ENCODE data around the gene TBX10. TPM values are rescaled to one million over a fixed set of nuclear protein-coding genes. Genes with fewer than 3 reads are reported as not detected.

TBX10 gene
- total RNA-seq, 2 donors from 2014 or later = not detected

- no peak for ATAC-seq
- peaks cover 0 to 5% of the 10 kb centered on the region in 2 donors for H3K9me3 Mint-ChIP-seq
- H3K36me3 Mint-ChIP-seq = peaks cover 0 to 11% of the 10 kb centered on the region in 2 donors
- DNase-seq (ENCODE audit: low spot score in 2 of 2) = no peak
- H3K27ac Mint-ChIP-seq = no peak overlapping the region
Measured at GRCh38 chr11:67651976-67652781, 12.6 kb upstream of the TBX10 start.

GRCh38 chr11:67649634-67650510, 10.3 kb upstream of the TBX10 start:
- H3K27ac Mint-ChIP-seq = peak overlapping the region in 1 of 2 donors; percentile 90
- no peaks in the 10 kb centered on the region for H3K9me3 Mint-ChIP-seq
- H3K36me3 Mint-ChIP-seq = no peaks in the 10 kb centered on the region
- DNase-seq (ENCODE audit: low spot score in 2 of 2) (no peak), ATAC-seq (peak in 1 of 2 donors; percentile 9)

- H3K27ac Mint-ChIP-seq = no peak overlapping the region
- no peak for DNase-seq (ENCODE audit: low spot score in 2 of 2)
- ATAC-seq = no peak
- no peaks in the 10 kb centered on the region for H3K9me3 Mint-ChIP-seq
- no peaks in the 10 kb centered on the region for H3K36me3 Mint-ChIP-seq
Measured at GRCh38 chr11:67648796-67649613, 9.4 kb upstream of the TBX10 start.

GRCh38 chr11:67648140-67648795, 8.7 kb upstream of the TBX10 start:
- peak in 1 of 2 donors; percentile 58 for DNase-seq (ENCODE audit: low spot score in 2 of 2)
- H3K9me3 Mint-ChIP-seq = no peaks in the 10 kb centered on the region
- no peaks in the 10 kb centered on the region for H3K36me3 Mint-ChIP-seq
- no peak overlapping the region for H3K27ac Mint-ChIP-seq
- ATAC-seq = peak; percentile 57 to 93

GRCh38 chr11:67647471-67647870, 7.9 kb upstream of the TBX10 start:
- no peaks in the 10 kb centered on the region for H3K36me3 Mint-ChIP-seq
- no peaks in the 10 kb centered on the region for H3K9me3 Mint-ChIP-seq
- no peak for DNase-seq (ENCODE audit: low spot score in 2 of 2)
- ATAC-seq = no peak
- H3K27ac Mint-ChIP-seq = no peak overlapping the region

- H3K9me3 Mint-ChIP-seq = no peaks in the 10 kb centered on the region
- H3K27ac Mint-ChIP-seq = peak overlapping the region in 1 of 2 donors; percentile 56
- DNase-seq (ENCODE audit: low spot score in 2 of 2) (peak in 1 of 2 donors; percentile 79), ATAC-seq (peak in 1 of 2 donors; percentile 83)
- no peaks in the 10 kb centered on the region for H3K36me3 Mint-ChIP-seq
Measured at GRCh38 chr11:67646535-67647336, 7.2 kb upstream of the TBX10 start.

GRCh38 chr11:67645521-67646461, 6.2 kb upstream of the TBX10 start:
- Mint-ChIP-seq H3K9me3 (no peaks in the 10 kb centered on the region), H3K27ac (peak overlapping the region in 1 of 2 donors; percentile 56), H3K36me3 (no peaks in the 10 kb centered on the region)
- DNase-seq (ENCODE audit: low spot score in 2 of 2) = no peak
- ATAC-seq = peak in 1 of 2 donors; percentile 43

- H3K9me3 Mint-ChIP-seq = no peaks in the 10 kb centered on the region
- ATAC-seq = no peak
- DNase-seq (ENCODE audit: low spot score in 2 of 2) = no peak
- no peaks in the 10 kb centered on the region for H3K36me3 Mint-ChIP-seq
- no peak overlapping the region for H3K27ac Mint-ChIP-seq
Measured at GRCh38 chr11:67644472-67645418, 5.2 kb upstream of the TBX10 start.

- ATAC-seq (no peak), DNase-seq (ENCODE audit: low spot score in 2 of 2) (no peak)
- no peak overlapping the region for H3K27ac Mint-ChIP-seq
- no peaks in the 10 kb centered on the region for H3K9me3 Mint-ChIP-seq
- no peaks in the 10 kb centered on the region for H3K36me3 Mint-ChIP-seq
Measured at GRCh38 chr11:67644042-67644441, 4.5 kb upstream of the TBX10 start.

GRCh38 chr11:67642173-67643120, 2.9 kb upstream of the TBX10 start:
- H3K9me3 Mint-ChIP-seq = no peaks in the 10 kb centered on the region
- H3K36me3 Mint-ChIP-seq = no peaks in the 10 kb centered on the region
- no peak for DNase-seq (ENCODE audit: low spot score in 2 of 2)
- peak overlapping the region in 1 of 2 donors; percentile 74 for H3K27ac Mint-ChIP-seq
- ATAC-seq = no peak

- no peak for ATAC-seq
- no peak for DNase-seq (ENCODE audit: low spot score in 2 of 2)
- Mint-ChIP-seq H3K9me3 (no peaks in the 10 kb centered on the region), H3K36me3 (no peaks in the 10 kb centered on the region), H3K27ac (no peak overlapping the region)
Measured at GRCh38 chr11:67641338-67642172, 2.0 kb upstream of the TBX10 start.

GRCh38 chr11:67640758-67641337, 1.3 kb upstream of the TBX10 start:
- ATAC-seq (no peak), DNase-seq (ENCODE audit: low spot score in 2 of 2) (no peak)
- no peaks in the 10 kb centered on the region for H3K9me3 Mint-ChIP-seq
- no peak overlapping the region for H3K27ac Mint-ChIP-seq
- H3K36me3 Mint-ChIP-seq = no peaks in the 10 kb centered on the region

Measured in activated naive CD4-positive, alpha-beta T cell treated with anti-CD3 and anti-CD28 coated beads, Interleukin-2, amount 50 U/mL, for 72 hours (primary cell).